SHP77 treated with DMSO at 0.1 percent for 48 hours (cell line): Measurements from ENCODE around the gene PPP2R2C.

ENCODE experiments used
- DNase-seq: peaks from one replicate; lab custom pipeline; 2025; lab: John Stamatoyannopoulos, UW

Gene PPP2R2C

DNA sequence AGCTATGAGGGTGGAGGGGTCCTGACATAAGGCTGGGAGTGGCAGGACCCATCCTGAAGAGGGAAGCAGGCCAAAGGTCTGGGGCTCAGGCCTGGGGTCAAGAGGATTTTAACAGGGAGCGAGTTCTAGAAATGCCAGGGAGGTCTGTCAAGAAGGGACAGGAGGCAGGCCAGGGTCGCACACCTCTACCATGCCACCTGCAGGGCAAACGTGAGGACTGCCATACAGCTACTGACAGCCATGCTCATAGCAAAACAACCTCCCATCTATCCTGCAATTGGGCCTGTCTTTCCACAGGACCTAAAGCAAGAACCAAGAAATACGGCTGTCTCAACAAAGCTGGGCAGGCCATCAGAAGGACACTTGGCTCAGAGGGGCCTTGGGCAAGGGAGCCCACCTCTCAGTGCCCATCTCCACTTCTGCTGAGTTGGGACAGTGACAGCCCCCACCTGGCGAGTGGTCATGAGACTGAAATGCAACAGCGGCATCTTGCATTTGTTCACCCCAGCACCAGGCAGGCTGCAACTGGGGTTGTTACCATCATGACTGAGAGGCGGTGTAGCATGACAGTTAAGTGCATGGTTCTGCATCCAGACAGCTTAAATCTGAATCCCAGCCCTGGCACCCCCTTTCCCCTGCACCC, 110.0 kb downstream of the PPP2R2C start:
- DNase-seq = no peak

DNA sequence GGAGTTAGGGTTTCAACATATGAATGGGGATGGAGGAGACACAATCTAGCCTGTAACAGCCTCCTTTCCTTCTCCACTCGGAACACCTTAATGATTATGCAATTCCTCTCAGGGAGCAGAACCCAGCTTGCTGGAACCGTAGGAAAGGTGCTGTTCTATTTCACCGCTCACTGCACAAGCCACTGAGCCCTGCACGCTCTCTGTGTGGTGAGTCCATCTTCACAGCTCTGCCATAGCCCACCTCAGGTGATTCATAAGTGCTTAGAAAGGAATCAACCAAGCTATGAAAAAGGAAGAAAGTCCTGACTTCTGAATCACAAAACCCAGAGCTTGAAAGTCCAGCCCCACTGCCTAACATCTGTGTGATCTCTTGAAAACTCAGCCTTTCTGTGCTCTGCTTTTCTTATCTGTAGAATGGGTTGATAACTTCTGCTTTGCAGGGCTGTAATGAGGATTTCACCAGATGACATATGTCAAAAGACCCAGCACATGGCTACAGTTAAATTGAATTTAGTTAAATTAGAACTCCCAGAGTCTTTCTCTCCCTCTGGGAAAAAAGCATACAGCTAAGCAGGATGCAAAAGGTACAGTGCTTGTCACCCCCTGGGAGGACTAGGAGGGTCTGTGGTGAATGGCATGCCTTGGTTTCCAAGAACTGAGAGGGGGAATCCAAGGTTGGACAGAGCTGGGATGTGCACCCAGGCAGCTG, 111.2 kb downstream of the PPP2R2C start:
- DNase-seq = no peak

DNA sequence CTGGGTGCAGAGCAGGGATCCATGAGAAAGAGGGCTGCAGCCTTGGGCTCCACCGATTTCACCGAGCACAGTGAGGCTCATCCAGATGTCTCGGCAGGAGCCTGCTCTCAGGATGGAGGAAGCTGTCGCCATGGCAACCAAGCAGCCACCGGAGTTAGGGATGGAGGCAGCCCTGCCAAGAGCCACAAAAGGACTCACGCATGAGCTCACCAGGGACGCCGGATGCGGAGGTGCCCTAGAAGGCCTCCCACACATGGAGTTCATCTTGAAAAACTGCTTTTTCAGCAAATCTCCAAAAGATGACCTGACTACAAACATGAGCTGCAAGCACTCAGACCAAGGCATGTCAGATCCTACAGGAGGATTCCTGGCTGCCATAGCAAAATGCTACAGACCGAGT, 112.0 kb downstream of the PPP2R2C start:
- DNase-seq = no peak

DNA sequence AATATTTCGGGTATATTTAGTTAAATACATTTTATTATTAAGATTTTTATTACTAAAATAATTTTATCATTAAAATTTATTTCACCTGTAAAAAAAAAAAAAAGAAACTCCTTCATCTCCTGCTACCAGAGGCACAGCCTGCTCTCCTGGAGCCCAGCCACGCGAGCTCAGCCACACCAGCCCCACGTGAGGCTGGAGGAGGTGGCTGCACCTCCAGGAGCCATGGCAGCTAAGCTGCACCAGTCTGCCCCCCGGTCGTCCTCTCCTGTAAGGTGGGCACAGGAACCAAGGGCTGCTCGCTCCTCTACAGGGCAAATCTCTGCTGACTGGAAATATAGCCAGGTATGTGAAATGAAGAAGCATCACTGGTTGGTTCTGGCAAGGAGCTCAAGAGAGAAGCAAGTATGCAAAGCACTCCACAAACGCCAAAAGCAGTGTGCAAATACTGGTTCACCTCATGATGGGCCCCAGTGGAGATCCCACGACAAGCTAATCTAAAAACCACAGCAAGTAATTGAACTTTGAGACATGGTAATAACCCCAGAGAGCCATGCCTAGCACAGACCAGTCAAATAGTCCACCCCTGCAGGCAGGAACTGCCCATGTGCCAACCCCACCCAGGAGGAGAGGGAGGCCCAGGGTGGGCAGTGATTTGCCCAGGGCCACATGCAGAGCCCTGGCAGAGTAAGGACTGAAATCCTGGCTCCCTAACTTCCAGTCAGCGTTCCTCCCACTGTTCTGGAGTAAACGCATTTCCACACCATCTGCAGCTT, 112.7 kb downstream of the PPP2R2C start:
- no peak for DNase-seq

DNA sequence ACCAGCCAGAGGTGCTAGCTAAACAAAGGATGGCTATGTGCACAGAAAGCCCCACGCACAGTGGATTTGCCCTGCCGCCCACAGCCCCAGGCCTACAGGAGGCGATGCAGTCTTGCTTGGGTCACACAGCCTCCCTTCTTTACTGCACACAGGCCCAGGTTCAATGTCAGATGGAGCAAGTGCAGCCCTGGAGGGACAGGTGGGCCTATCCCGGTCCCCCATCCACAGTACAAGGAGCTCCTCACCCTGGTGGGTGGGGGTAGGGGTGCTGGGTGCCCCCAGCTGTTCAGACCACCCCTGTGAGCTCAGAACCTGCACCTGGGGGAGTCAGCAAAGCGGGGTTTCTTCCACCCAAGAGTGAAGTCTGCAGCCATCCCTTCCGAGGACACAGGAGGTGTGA, 114.9 kb downstream of the PPP2R2C start:
- DNase-seq = no peak

DNA sequence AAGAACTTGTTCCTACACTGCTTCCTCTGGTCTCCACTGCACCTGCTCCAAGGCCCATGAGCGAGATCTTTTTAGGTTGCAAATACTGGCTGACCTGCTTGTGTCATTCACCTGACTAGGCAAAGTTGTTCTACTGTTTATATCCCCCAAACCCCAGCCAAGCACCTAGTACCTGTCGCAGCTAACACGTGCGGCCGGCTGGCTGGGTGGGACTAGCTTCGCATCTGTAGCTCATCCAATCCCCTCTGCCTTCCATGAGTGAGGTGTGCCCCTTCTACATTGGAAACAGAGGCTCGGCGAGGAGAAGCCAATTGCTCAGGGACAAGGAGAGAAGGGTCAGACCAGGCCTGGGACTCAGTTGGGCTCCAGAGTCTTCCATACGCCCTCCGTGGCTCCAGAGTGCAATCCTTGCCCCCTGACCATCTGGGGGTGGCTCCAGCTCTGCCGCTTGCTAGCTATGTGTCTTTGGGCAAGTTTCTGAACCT, 116.3 kb downstream of the PPP2R2C start:
- no peak for DNase-seq

DNA sequence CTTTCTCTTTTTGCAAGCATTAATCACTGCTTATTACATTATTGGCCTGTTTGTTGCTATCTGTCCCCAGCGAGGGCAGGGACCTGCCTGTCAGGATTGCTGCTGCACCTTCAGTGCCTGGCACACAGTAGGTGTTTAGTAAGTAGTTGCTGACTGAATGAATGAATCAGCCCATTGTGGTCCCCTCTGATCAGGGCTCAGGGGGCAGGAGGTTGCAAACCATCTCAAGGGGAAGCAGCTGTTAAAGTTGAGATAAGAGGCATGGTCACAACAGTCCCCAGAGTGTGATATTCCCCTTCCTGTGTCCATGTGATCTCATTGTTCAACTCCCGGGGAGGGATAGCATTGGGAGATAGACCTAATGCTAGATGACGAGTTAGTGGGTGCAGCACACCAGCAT, 117.4 kb downstream of the PPP2R2C start:
- no peak for DNase-seq

DNA sequence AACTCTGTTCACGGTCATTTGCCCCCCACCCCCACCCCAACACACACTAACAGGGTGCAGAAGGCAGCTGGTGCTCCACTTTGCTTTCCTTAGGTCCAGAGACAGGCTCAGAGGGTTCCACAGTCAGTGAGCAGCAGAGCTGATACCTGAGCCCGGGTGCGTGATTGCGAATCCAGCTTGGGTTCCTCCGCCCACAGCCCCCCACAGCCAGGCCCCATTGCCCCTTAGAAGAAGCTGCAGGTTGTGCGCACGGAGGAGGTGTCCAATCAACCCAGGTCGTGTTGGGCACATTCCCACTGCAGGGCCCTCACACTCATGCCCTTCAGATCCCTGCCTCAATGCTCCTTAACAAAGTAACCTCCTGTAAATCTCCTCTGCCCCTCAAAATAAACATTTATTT, 117.8 kb downstream of the PPP2R2C start:
- no peak for DNase-seq

DNA sequence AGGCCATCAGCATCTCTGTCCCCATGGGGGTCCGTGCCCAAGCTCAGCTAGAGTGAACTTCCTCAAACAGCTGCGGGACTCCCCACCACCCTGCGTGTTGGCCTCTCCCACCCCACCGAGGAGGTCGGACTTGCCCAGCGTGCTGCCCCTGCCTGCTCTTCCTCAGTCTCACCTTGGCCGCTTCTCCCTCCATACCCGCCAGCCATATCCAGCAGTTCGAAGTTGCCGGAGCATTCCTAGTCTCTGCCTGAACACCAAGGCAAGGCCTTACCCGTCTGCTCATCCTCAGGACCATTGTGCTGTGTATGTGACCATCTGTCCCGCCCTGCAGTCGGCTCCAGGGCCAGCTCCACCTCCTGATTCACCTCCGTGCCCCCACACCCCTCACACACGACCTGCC, 118.3 kb downstream of the PPP2R2C start:
- no peak for DNase-seq

DNA sequence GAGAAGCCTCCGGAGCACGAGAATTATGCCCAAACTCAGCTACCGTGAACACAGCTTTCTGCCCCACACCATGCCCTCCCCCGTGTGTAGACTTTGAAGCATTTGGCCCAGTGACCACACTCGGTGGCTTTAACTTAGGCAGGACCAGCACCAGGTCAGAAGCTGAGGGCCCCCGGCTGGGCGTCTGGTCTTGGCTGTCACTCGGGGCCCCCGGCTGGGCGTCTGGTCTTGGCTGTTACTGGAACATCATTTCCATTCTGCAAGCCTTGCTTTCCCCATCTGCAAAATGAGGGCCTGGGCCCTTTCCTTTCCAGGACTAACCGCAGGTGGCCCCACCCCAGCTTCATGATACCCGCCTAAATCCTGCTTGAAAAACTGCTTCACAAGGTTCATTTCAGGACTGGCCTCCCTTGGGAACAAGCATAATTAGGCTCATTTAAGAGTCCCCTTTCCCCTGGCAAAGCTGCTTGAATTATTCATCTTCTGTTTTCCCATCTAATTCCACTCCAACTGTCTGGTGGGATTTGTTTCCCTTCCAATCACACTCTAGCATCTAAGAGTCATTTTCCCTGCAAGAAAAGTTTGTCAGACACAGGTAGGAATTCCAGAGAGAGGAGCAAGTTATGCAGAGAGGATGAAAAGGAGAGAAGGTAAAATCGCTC, 120.3 kb downstream of the PPP2R2C start:
- DNase-seq = no peak

DNA sequence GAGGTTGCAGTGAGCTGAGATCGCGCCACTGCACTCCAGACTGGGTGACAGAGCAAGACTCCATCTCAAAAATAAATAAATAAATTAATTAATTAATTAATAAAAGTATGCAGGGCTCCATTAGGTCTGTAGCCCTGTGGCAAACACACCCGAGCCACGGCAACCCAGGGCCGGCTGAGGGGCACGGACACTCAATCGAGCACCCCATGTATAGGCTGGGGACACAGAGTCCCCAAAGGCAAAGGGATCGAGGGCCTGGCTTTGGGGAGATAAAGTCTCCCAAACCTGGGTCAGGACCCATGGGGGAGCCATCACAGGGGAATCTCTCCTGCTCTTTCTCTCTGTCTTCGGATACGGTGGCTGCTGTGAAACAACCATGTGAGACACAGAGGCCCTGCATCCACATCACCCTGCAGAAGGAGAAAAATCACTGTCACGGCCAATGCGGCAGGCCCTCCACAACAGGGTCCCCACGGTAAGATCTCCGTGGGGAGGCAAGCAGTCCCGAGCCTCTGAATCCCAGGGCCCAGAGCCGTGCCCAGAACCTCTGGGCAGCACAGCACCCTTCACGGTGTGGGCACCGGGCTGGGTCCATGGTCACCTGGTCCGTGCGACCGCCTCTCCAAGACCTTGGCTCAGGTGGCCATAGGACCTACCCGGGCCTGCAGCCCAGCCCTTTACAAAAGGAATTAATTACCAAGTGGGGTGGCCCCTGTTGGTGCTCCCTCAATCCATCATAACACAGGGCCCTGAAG, 121.0 kb downstream of the PPP2R2C start:
- DNase-seq = no peak

DNA sequence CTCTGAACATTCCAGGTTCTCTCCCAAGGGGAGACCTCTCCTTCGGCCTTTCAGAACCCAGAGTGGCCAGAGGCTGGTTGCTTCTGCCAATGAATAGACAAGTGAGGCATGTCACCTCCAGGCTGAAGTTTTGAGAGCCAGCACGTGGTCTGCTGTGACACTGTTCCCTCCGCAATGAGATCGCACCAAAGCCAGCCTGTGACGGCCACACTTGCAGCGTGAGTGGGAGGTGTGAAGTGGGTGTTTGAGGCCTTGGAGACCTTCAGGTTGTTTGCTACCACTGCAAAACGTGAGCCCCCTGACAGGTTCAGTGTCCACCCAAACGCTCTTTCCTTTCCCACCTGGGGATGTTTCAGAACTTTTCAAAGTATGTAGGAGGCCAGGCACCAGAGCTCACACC, 121.8 kb downstream of the PPP2R2C start:
- DNase-seq = no peak

DNA sequence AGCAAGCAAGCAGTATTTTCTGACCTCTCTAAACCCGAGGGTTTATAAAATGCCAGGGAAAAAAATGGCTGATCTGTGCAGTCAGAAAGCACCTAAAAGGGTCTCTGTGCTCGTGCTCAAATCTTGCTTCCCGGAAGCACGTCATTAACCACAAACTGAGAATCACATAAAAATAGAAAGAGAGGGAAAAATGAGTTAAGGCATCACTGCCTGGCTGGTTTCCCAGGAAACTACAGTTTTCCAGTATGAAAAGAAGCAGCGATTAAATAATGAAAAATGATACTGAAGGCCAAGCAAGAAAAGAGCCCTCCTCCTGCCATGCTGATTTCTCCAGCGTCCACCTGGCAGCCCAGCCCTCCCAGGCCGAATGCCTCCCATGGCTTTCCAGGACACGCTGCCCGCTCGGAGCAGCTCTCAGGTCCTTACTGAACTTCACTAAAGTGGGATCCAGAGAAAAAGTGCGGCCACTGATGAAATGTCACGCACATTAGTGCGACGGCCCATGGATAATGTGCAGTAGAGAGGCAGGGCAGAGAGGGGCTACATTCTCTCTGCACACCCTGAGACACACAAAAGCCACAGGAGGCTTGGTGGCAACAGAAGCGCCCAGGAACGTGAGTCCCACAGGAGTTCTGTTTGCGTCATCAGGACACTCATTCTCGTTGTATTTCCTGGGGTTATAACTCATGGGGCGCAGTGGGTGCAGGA, 122.4 kb downstream of the PPP2R2C start:
- DNase-seq = no peak

DNA sequence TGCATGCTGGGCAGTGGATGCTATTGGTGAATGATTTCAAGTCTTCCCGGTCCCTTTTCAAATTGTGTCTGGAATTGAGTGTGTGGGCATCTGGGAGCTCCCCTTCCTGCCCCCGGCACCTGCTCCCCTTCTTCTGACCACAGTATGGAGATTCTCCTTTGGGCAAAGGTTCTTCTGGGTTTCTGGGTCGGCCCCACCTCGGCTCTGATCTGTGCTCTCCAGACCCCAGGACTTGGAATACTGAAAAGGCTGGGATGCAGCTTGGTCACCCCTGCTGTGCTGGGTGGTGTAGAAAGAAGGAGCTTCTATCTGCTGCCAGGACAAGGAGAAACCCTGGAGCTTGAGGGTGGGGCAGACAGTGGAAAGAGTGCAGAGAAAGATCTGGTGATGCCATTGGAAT, 124.0 kb downstream of the PPP2R2C start:
- DNase-seq = no peak

DNA sequence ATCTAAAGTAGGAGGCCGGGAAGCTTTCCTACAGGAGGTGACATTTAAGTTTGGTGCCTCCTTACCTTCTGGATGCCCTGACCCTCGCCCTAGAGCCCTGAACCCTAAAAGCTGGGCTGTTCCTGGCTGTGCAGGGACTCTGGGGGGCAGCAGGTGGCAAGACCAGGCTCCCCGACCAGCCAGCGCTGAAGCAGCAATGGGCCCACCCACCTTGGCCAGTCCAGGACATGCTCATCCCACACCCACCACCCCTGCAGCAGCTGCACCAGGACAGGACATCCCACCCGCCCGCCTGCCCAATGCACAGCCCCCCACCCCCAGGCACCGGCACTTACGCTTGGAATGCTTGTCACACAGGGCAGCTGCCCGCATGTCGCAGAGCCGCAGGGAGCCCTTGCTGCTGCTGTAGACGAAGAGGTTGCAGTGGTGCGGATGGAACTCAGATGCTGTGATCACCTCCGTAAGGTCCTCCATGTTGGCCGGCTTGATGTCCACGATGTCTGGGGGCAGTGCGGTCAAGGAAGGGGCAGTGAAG, 124.8 kb downstream of the PPP2R2C start:
- DNase-seq = no peak

DNA sequence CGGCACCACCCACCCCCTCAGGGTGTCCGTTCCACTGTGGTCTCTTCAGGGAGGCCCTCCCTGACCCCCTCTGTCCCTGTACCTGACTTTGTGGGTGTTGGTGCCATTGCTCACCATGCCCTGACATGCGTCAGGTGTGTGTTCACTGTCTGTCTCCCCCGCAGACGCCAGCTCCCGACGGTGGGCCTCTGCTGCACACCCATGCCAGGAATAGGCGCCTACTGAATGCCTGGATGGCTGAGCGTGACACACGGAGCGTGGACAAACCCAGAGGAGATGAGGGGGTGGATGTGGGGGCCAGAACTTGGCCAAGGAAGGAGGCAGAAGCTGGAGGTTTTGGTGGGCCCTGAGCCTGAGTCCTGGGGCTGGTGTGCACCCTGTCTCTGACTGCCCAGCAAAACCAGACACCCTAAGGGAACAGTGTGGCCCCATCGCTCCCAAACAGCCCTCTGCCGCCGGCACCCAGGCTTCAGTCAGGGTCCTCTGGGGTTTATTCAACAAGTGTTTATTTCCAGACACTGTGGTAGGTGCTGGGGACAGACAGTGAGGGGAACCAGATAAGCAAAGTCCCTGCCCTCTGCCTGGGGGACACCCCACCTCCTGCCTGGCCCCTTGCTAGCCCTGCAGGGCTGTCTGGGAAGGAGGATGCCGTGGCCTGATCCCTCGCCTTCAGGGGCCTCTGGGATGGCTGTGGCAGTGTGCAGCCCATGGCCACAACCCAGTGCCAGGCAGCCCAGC, 125.9 kb downstream of the PPP2R2C start:
- DNase-seq = no peak

DNA sequence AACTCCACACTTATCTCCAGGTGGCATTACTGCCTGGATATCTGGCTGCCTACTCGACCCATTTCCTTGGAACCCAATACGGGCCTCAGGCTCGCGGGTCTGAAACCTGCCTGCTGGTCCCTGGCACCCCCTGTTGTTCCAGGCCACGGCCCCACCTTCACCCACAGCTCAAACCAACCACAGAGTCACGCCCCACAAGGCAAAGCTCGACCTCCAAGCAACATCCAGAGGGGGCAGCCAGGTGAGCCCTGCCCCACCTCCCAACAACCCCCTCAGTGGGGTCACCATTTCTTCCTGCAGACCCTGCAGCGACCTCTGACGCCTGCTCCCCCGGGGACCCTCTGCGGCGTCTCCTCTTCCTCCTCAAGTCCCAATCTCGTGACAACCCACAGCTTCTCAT, 126.5 kb downstream of the PPP2R2C start:
- no peak for DNase-seq

DNA sequence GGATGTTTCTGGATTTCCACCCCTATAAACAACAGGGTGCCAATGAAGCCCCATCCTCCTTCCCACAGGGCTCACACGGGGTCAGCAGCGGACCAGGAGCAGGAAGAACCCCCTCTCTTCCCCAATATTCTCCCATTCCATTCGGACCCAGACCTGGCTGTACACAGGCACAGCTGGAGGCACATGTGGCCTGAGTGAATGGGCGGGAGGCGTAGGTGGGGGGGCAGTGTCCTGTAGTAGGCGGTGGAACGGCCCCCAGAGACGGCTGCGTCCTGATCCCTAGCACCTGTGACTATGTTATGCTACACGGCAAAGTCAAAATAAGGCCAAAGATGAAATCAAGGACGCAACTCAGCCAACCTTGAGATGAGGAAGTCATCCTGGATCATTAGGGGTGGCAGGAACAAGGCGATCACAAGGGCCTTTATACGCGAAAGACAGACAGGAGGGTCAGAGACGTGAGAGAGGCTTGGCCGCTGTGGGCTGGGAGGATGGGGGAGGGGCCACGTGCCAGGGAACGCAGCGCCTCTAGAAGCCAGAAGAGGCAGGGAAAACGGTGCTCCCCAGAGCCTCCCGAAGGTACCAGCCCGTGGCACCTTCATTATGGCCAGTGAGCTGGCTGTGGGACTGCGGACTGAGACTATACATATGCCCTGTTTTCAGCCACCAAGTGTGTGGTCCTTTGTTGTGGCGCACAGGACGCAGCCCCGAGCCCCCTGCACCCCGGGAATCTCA, 127.2 kb downstream of the PPP2R2C start:
- DNase-seq = no peak

DNA sequence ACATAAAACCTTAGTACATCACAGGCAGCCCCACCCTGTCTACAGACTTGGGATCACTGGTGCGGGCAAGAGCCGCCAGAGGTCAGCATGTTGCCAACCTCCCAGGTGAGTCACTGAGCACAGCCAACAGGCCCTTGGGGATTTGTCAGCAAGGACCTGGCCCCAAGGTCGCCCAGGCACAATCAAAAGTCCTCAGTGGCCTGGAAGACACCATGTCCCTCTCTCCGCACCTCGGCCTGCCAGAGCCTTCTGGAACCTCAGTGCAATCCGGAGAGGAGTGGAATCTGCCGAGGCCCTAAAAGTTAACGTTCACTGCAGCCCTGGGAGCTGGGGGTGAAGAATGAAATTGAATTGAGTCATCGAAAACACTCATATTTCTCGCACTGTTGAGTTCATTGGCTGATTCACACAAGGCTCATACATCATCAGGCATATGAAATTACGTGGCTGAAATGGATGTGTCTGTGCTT, 128.4 kb downstream of the PPP2R2C start:
- DNase-seq = no peak
